GM21447 (cell line): Measurements from ENCODE around the gene ELOVL7.
"Not testable (repeated sequence)": the region's sequence is repeated elsewhere in the genome, so short reads cannot be mapped to it uniquely, and the experiment has no call there.

Experiments used
- ATAC-seq: cut with Tn5 transposase; IDR thresholded peaks from one replicate; pipeline ENCODE4 v1.9.1; 2021; ENCODE audit not compliant: unreplicated experiment

ELOVL7 gene

DNA sequence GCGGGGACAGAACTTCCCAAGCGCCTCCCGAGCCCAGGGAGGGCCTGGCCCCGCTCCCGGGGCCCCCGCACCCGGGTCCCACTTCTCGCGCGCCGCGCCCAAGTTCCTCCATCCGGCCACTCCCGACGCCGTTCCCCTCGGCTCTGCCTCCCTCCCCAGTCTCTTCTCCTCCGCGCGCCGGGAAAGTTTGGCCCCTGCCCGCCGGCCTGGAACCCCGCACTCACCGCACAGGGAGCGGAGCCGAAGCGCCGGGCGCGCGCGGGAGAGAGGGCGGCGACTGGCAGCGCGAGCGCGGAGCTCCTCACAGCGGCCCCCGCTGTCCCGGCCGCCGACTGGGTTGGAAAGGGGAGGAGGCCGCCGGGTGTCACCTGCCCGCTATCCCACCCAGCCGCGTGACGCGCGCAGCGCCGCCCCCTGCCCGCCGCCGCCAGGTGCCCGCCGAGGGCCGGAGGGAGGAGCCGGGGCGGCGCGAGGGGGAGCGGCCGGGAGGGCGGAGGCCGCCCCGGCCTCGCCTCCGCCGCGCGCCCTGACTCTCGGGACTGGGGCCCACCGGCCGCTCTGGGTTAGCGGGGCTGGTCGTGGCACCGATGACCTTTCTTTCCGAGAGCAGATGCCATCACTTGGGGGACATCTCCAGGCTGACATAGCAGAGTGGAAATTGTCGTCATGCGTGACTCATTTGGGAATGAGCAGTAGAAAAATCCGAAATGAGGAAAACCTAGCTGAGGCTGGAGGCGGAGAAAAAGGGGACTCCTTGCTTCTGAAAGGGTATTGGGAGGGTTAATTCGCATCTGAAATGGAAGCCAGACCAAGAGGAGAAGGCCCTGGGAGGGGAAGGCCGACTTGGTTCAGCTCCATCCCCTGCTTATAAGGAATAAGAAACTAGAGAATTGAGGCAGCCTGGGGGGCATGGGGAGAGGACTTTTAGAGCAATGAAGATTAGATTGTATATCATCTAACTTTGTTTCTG, at the start of gene ELOVL7:
ELOVL7 (minus strand) TSS at position 334 of the 970 bp plus-strand sequence. CDS start 56,872 bp downstream, outside the sequence.
- ATAC-seq, result peak; percentile 96

DNA sequence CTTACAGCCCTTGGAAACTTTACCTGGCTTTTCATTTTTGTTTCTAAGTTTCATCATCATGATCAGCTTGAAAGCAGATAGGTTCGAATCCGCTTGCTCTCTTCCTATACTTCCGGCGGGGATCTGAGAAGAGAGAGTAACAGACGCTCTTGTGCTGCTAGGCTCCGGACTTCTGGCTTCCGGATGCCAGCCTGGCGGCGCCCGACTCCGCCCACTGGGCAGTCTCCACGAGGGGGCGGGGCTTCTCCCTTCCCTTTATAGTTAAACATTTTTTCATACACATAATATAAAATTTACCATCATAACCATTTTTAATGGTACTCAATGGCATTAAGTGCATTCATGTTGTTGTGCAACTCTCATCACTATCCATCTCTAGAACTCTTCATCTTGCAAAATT, 49.5 kb upstream of the ELOVL7 start:
- ATAC-seq, result no peak

DNA sequence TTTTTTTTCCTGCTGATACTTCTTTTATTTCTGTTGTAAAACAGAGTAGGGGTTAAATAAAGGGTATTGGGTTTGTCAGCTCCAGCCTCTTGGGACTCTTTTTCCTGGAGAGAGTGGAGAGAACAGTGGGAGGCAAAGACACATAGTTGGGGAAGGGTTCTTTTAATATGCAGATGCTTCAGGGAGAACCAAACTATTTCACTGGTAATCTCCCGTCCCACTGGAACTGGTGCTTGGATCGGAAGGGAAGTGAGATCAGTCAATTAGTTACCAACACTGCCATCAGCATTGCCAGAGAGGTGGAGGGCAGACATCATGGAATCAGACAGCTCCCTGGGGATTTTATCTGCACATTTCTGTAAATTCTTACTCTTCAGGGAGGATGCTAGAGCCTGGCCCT, 47.6 kb upstream of the ELOVL7 start:
- ATAC-seq, result no peak

DNA sequence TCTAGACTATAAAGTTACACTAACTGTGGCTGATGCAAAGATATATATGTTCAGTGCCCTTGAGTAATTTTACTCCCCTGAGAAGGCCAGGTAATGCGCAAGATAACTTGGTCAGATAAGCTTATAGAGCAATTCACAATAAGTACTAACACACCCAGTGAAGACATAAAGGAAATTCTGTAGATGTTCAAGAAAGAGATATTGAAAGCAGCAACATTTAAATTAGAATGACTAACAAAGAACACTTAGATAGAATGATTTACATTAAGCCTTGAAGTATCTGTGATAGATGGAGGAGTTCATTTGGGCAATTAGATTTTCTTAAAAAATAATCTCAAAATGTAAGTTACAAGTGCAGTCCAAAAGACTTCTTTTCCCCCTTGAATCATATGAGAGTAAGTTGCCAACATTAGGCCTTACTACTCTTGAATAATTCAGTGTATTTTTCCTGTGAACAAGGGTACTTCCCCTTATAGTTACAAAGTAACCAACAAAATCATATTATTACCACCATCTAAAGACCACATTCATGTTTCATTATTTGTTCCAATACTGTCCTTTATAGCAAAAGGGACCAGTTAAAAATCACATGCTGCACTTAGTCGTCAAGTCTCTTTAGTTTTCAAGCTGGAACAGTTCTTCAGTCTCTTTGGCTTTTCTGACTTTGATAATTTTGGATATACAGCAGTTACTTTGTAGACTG, 44.4 kb upstream of the ELOVL7 start:
- ATAC-seq, result no peak

DNA sequence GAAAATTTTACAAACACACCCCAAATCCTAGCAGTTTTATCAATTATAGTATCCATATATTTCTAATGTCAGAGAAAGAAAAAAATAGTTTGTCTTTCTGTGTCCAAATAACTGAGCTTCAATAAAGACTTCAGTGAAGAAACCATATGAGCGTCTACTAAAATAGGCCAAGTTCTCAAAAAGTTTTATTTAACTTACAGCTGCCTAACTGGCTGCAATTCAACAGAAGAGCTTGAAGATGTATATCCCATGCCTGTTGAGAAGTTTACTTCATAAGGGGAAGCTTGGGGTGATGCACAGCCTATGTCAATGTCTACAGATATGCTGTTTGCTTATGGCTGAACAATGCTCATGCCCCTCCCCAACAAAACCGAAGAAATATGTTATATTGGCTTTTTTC, 43.7 kb upstream of the ELOVL7 start:
- no peak for ATAC-seq

DNA sequence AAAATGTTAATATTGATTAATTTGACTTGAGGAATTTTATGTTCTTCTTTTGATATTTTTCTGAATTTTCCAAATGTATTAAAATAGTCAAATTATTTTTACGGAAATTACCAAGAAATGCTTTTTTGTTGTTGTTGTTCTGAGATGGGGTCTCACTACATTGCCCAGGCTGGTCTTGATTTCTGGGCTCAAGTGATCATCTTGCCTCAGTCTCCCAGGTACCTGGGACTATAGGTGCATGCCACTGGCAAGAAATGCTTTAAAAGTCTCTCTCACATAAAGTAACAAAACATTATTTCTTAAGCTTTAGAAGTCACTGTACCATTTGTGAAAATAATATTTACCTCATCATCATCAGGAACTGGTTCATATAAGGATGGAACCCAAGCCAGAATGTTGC, 43.0 kb upstream of the ELOVL7 start:
- ATAC-seq, result no peak

DNA sequence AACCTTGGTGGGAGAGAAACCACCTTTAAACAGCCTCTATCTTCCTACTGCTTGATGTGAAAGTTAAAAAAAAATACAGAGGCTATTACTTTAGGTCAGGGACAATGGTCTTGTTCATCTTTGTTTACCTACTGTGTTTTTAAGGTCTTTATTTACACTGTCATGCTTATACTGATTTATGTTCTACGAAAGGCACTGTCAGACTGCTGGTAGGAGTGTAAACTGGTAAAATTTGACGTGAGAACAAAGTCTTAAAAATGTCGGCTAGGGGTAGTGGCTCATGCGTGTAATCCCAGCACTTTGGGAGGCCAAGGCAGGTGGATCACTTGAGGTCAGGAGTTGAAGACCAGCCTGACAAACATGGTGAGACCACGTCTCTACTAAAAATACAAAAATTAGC, 42.1 kb upstream of the ELOVL7 start:
- ATAC-seq, result no peak

DNA sequence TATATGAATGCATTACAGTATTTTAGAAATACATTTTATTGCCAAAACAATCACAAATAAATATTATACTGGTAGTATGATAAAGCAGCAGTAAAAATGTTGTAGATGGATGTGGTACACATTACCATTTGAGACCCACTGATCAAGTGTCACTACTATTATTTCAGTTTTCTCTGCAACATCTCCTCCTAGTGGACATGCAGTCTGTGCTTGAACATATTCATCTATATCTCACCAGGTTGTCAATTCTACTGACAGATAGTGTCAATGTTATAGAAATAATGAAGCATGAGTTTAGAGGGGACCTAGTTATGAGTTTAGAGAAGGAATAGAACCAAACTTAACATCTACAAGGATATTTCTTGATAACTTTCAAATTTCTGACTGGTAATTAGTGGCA, 39.2 kb upstream of the ELOVL7 start:
- no peak for ATAC-seq

DNA sequence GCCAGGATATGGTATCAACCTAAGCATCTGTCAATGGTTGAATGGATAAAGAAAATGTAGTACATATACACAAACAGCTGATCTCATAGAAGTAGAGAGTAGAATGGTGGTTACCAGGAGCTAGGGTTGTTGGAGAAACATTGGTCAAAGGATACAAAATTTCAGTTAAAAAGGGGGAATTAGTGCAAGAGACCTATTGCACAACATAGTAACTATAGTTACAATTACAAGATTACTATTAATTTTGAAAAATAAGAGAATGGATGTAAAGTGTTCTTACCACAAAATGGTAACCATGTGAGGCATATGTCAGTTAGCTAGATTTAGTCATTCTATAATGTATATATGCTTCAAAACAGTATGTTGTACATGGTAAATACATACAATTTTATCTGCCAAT, 28.8 kb upstream of the ELOVL7 start:
- no peak for ATAC-seq

DNA sequence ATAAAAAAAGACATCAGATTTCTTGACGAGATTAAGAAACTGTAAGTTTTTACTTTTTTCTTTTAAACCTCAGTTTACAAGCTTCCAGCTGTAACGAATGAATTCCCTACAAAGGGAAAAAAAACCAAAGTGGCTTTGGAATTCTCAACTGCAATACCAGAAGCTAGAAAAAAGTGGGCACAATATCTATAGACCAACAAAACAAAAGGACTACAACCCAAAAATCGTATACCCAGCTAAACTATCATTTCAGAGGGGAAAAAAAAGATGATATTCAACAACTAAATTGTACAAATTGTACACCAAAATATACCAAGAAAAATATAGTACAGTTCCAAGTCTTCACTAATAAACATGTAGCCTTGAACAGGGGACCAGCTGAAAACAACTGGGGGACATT, 26.8 kb upstream of the ELOVL7 start:
- no peak for ATAC-seq

DNA sequence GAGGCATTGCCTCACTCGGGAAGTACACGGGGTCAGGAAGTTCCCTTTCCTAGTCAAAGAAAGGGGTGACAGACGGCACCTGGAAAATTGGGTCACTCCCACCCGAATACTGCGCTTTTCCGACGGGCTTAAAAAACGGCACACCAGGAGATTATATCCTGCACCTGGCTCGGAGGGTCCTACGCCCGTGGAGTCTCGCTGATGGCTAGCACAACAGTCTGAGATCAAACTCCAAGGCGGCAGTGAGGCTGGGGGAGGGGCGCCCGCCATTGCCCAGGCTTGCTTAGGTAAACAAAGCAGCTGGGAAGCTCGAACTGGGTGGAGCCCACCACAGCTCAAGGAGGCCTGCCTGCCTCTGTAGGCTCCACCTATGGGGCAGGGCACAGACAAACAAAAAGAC, 16.5 kb upstream of the ELOVL7 start:
- not testable (repeated sequence) for ATAC-seq

DNA sequence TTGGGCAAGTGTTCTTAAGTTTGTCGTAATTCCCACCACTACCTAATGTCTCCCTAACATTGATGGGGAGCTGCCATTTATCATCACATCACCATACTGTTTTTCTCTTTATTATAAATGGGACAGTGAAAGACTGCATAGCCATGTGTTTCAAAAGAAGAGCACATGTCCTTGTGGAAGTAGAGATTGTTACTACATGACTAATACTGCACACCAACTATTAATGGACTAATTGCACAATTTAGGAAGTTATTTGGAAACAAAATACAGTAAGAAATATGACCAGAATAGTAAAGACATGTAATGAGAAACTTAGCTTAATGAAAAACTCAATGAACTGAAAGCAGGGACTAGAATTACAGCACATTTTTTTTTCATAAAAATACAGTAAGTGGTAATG, 12.0 kb upstream of the ELOVL7 start:
- ATAC-seq, result no peak

DNA sequence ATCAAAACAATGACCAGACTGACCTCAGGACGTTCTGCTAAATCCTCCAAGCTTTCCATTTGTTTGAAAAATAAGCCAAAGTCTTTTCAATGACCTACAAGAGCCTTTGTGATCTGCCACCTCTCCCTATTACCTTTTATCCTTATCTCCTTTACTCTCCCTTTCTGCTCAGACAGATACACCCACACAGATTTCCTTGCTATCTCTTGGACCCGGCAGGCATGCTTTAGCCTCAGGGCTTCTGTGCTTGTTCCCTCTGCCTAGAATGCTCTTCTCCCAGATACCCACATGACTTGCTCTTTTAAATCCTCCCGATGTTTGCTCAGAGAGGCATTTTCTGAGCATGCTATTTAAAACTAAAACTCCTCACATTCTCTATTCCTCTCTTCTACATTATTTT, 8.9 kb upstream of the ELOVL7 start:
- no peak for ATAC-seq

DNA sequence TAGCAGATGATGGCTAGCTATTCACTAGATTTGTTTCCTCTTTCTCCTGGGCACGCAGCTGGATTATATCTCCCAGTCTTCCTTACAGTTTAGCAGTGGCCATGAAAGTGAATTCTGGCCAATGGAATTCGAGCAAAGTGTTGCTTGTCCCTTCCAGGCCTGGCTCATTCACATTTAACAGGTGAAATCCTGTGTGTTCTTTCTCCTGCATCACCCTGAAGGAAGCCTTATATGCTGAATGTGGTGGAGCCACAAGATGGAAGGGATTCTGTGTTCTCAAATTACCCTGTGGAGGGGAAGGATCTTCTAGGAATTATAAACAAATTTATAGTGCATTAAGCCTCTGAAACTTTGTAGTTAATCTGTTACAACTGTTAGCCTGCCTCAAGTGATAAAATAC, 8.2 kb upstream of the ELOVL7 start:
- no peak for ATAC-seq

DNA sequence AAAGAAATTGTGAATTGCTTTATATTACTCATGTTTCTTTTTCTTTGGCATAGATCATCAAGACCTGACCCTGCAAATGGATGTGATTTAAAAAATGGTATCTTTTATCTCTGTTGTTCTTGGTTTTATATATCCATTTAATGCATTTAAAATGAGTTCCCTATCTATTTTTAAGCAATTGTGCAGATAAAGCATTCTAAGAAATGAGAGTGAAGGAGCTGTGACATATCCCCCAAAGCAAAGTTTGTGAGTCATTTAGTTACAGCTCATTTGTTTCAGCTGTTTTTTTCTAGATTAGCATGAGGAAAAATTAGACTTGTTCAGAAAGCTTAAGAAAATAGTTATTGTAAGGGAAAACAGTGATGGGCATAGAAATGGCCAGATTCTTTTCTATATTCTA, 7.6 kb upstream of the ELOVL7 start:
- ATAC-seq, result no peak

DNA sequence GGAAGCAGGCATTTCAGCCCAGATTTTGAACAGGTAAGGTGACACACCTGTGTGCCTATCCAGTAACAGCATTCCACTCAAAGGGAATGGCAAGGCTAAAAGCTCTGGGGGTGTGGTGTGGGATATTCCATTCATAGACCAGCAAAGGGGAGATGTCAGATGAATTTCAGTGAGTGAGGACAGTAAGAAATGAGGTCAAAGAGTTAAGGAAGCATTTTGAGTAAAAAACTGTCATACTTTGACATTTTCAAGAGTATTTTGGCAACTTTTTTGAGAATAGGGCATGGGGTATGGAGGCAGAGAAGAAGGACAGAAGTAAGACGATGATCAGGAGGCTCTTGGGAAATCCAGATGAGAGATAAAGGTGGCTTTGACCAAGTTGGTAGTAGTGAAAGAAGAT, 2.2 kb upstream of the ELOVL7 start:
- no peak for ATAC-seq

DNA sequence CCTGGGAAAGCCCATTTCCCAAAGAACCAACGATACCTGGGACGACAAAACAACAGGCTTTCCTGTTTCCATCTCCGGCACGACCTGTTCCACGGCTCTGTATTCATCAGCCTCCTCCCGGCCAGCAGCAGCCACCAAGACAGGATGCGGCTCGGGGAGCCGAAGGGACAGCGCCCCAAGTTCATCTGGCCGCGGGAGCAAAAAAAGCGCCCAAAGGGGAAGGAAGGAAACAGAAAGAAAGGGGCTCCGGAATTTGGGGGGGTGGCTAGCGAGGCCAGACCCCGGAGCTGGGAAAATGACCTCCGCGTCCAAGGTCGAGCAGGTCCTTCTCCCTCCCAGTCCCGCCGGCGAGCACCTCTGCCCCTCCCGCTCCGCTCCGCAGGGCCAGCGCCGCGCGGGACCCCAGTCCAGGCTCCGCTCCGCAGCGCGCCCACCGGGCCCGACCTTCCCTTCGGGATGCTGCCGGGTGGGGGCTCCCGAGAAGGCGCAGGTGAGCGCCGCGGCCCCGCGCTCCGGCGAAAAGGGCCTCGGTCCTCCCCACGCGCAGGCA, 608 bp downstream of the ELOVL7 start:
- peak; percentile 31 for ATAC-seq

DNA sequence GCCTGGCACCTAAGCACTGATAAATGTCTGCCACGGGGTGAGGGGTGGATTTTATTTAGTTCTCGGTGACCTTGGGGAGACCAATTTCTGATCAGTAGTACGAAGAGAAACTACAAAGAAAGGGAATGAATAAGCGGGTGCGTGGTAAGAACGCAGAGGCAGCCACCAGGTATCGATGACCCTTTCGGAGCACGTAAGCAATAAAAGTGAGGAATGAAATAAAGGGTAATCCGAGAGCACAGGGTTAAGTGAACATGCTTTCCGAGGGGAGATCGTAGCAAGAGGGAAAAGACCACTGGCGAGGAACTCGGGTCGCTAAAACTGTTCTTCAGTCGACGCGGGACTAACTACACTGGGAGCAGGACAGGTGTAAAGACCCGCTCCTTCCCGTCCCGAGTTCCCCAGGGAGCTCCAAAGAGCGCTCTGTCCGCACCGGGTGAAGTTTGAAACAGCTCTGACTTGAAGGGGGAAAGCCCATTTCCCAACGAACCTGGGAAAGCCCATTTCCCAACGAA, 1.1 kb downstream of the ELOVL7 start:
- ATAC-seq, result no peak

DNA sequence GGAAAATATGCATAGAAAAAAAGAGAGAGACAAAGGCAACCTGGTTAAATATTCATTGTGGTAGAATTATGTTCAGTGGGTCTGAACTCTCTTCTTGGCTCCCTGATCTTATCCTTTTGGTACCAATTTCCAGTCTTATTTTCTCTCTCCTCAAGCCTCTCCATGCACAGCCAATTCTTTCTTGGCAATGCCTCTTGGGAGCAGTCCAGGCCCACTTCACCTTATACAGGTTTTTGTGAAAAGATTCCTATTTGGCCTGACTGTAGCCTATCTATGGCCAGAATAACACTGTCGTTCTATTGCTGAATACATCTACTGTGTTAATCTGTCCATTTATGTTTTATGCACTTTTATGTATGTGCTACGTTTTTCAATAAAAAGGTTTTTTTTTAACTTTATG, 2.7 kb downstream of the ELOVL7 start:
- no peak for ATAC-seq

DNA sequence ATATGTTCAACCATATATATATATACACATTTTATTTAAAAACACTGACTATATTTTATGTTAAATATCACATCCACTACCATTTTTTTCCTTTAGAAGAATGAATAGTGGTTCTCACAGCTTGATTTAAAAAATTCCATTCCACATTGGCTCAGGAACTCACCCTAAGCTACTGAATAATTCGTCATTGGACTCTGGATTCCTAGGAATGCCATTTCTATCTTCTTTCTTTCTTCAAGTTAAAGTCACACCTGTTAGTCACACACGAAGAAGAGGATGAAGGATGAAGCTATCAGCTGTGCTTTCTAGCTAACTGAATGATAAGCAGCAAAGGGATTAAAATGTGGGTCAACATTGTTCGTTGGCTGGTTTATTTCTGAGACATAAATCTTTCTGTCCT, 7.9 kb downstream of the ELOVL7 start:
- no peak for ATAC-seq

DNA sequence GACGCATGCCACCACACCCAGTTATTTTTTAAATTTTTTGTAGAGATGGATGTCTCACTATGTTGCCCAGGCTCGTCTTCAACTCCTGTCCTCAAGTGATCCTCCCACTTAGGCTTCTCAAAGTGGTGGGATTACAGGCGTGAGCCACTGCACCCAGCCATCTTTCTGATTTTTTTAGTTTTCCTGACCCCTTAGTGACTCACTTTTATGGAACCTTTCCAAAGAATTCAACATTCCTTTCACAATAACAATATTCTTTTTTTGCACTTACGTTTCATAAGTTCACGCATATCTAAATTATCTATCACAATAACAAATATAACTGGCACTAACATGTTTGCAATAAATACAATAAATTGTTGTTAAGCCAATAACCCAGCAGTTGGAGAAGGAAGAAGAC, 8.5 kb downstream of the ELOVL7 start:
- no peak for ATAC-seq

DNA sequence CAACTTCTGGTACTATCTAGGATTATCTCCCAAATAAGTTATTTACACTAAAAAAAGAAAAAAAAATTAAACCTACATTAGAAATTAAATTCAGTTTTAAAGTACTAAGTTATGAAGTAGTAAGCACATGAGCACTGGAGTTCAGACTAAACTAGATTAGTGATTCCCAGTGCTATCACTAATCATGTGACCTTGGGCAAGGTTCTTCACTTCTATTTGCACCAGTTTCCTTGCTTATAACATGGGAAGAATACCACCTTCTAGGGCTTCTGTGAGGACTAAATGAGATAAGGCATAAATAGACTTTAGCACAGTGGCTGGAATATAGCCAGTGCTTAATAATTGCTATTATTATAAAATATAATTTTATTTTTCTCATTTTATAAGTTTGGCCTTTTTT, 10.5 kb downstream of the ELOVL7 start:
- no peak for ATAC-seq
